DND-41 (cell line): Measurements from ENCODE around the gene CABP4.

Experiments
- ATAC-seq: fragments of 200-7000 bp; cut with Tn5 transposase; 3 replicates; pipeline ENCODE4 v1.9.1; 2021; ENCODE audit warnings: low read depth; ENCODE audit not compliant: insufficient read depth
- DNase-seq: peaks from one replicate; pipeline ENCODE4 v3.0.0-alpha.2; 2020
- H2AFZ ChIP-seq: 2 replicates; pipeline ENCODE4 v1.6.0; 2012; ENCODE audit warnings: low read depth, low read length
- H3K27ac ChIP-seq: 2 replicates; pipeline ENCODE4 v1.5.1; 2012; ENCODE audit warnings: low read length, inconsistent platforms
- H3K27me3 ChIP-seq: fragments of 200-600 bp; sonication (generic); 2 replicates; pipeline ENCODE4 v1.6.0; 2012; ENCODE audit warnings: low read length, mild to moderate bottlenecking, inconsistent platforms; ENCODE audit not compliant: insufficient read depth, poor library complexity
- H3K36me3 ChIP-seq: 2 replicates; pipeline ENCODE4 v1.5.1; 2012; ENCODE audit warnings: low read length, inconsistent platforms; ENCODE audit not compliant: insufficient read depth
- H3K4me1 ChIP-seq: 2 replicates; pipeline ENCODE4 v1.5.1; 2012; ENCODE audit warnings: mild to moderate bottlenecking, low read length; ENCODE audit not compliant: insufficient read depth
- H3K4me2 ChIP-seq: 2 replicates; pipeline ENCODE4 v1.6.0; 2012; ENCODE audit warnings: mild to moderate bottlenecking, moderate library complexity, low read length, inconsistent platforms; ENCODE audit not compliant: insufficient read depth
- H3K4me3 ChIP-seq, 2 experiments: fragments of 200-600 bp in 1 of 2; shearing (Covaris generic) in 1 of 2; 2 replicates each; pipeline ENCODE4 v1.5.1; 2012 to 2016; ENCODE audit warnings: inconsistent platforms in 2 of 2, low read length in 2 of 2, mild to moderate bottlenecking in 2 of 2, low read depth in 1 of 2, moderate library complexity in 1 of 2
- H3K79me2 ChIP-seq: 2 replicates; pipeline ENCODE4 v1.6.0; 2012; ENCODE audit warnings: low read length, inconsistent platforms; ENCODE audit not compliant: insufficient read depth
- H3K9ac ChIP-seq: 2 replicates; pipeline ENCODE4 v1.6.0; 2012; ENCODE audit warnings: low read depth, mild to moderate bottlenecking, inconsistent platforms, low read length, moderate library complexity
- H3K9me3 ChIP-seq: 2 replicates; pipeline ENCODE4 v1.5.1; 2012; ENCODE audit warnings: low read length, moderate library complexity, mild to moderate bottlenecking, inconsistent platforms; ENCODE audit not compliant: insufficient read depth, severe bottlenecking
- H4K20me1 ChIP-seq: 2 replicates; pipeline ENCODE4 v1.6.0; 2012; ENCODE audit warnings: low read length; ENCODE audit not compliant: insufficient read depth
- EZH2 ChIP-seq: IDR thresholded peaks from 3 replicates; pipeline ENCODE4 v1.6.1; 2012; ENCODE audit warnings: borderline replicate concordance, low read depth, mild to moderate bottlenecking, moderate library complexity, low read length, inconsistent platforms; ENCODE audit not compliant: severe bottlenecking
- TF ChIP-seq, protein P1 (sequence below): IDR thresholded peaks from 2 replicates; pipeline ENCODE4 v1.5.1; 2012; ENCODE audit warnings: borderline replicate concordance, low read length, moderate library complexity, mild to moderate bottlenecking; ENCODE audit not compliant: poor library complexity, severe bottlenecking; ENCODE audit errors: extremely low read depth

Gene CABP4

GRCh38 chr11:67420147-67420645 is 35.0 kb upstream of the CABP4 start:
- Histone ChIP-seq H3K36me3 (peaks cover 6% of the 10 kb centered on the region; the same call in 1 of the 2 replicates), H3K27ac (peak overlapping the region; percentile 93), H4K20me1 (no peaks in the 10 kb centered on the region), H3K9ac (peak overlapping the region; percentile 91), H3K79me2 (peaks cover 37% of the 10 kb centered on the region), H3K4me3 (peak overlapping the region; percentile 32 to 66; a peak in 3 of 4 replicates), H3K4me2 (peak overlapping the region; percentile 95), H2AFZ (peak overlapping the region; percentile 66; the same call in 1 of the 2 replicates), H3K9me3 (no peaks in the 10 kb centered on the region), H3K4me1 (peaks cover 54% of the 10 kb centered on the region), H3K27me3 (no peaks in the 10 kb centered on the region)
- ATAC-seq (no peak), DNase-seq (no peak)
- no peak for TF ChIP-seq EZH2
- TF ChIP-seq, protein P1, sequence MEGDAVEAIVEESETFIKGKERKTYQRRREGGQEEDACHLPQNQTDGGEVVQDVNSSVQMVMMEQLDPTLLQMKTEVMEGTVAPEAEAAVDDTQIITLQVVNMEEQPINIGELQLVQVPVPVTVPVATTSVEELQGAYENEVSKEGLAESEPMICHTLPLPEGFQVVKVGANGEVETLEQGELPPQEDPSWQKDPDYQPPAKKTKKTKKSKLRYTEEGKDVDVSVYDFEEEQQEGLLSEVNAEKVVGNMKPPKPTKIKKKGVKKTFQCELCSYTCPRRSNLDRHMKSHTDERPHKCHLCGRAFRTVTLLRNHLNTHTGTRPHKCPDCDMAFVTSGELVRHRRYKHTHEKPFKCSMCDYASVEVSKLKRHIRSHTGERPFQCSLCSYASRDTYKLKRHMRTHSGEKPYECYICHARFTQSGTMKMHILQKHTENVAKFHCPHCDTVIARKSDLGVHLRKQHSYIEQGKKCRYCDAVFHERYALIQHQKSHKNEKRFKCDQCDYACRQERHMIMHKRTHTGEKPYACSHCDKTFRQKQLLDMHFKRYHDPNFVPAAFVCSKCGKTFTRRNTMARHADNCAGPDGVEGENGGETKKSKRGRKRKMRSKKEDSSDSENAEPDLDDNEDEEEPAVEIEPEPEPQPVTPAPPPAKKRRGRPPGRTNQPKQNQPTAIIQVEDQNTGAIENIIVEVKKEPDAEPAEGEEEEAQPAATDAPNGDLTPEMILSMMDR, result no peak

GRCh38 chr11:67420646-67421429 is 34.3 kb upstream of the CABP4 start:
- Histone ChIP-seq H4K20me1 (no peaks in the 10 kb centered on the region), H3K9me3 (no peaks in the 10 kb centered on the region), H3K4me1 (peaks cover 53% of the 10 kb centered on the region), H3K4me3 (peak overlapping the region; percentile 32 to 66; a peak in 3 of 4 replicates), H3K27ac (peak overlapping the region; percentile 93), H3K9ac (peak overlapping the region; percentile 91), H3K36me3 (peaks cover 6% of the 10 kb centered on the region; the same call in 1 of the 2 replicates), H3K4me2 (peak overlapping the region; percentile 95), H3K79me2 (peaks cover 36% of the 10 kb centered on the region), H3K27me3 (no peaks in the 10 kb centered on the region), H2AFZ (peak overlapping the region; percentile 66; the same call in 1 of the 2 replicates)
- DNase-seq (peak; percentile 98), ATAC-seq (peak; percentile 78)
- TF ChIP-seq, protein P1, result peak; percentile 5
- TF ChIP-seq EZH2, result no peak

GRCh38 chr11:67421430-67422031 is 33.6 kb upstream of the CABP4 start:
- Histone ChIP-seq H3K27me3 (no peaks in the 10 kb centered on the region), H3K36me3 (peaks cover 6% of the 10 kb centered on the region; the same call in 1 of the 2 replicates), H3K4me2 (peak overlapping the region; percentile 95), H3K4me1 (peaks cover 46% of the 10 kb centered on the region), H4K20me1 (no peaks in the 10 kb centered on the region), H3K4me3 (peak overlapping the region in 1 of 2 experiments; percentile 38; a peak in 2 of 4 replicates), H3K9me3 (no peaks in the 10 kb centered on the region), H3K79me2 (peaks cover 29% of the 10 kb centered on the region), H3K9ac (no peak overlapping the region; the same call in 1 of the 2 replicates), H3K27ac (no peak overlapping the region), H2AFZ (no peak overlapping the region)
- DNase-seq, result no peak
- ATAC-seq, result no peak
- TF ChIP-seq, protein P1, result no peak
- no peak for TF ChIP-seq EZH2
